OCI-LY1 (cell line): ENCODE results near the gene CLEC16A.

Experiments used
- H2AFZ ChIP-seq: fragments of 200-600 bp; sonication (generic), shearing (Covaris generic); 2 replicates; pipeline ENCODE4 v1.6.0; 2014; ENCODE audit warnings: antibody characterized with exemption, mild to moderate bottlenecking, low read length
- H3F3A ChIP-seq: fragments of 200-600 bp; sonication (generic), shearing (Covaris generic); 2 replicates; pipeline ENCODE4 v1.6.0; 2014; ENCODE audit warnings: mild to moderate bottlenecking, antibody characterized with exemption, low read length, moderate library complexity; ENCODE audit not compliant: insufficient read depth
- H3K27ac ChIP-seq: fragments of 200-600 bp; sonication (generic); 2 replicates; pipeline ENCODE4 v1.5.1; 2014; ENCODE audit warnings: low read length, mixed run types, mild to moderate bottlenecking, low read depth; ENCODE audit not compliant: poor library complexity, severe bottlenecking
- H3K27me3 ChIP-seq: fragments of 200-600 bp; sonication (generic); 2 replicates; pipeline ENCODE4 v1.6.0; 2014; ENCODE audit warnings: antibody characterized with exemption, mild to moderate bottlenecking, low read length, moderate library complexity; ENCODE audit not compliant: insufficient read depth
- H3K36me3 ChIP-seq: fragments of 200-600 bp; sonication (generic); 2 replicates; pipeline ENCODE4 v1.6.1; 2014; ENCODE audit warnings: mild to moderate bottlenecking, antibody characterized with exemption, low read length, moderate library complexity, mixed read lengths; ENCODE audit not compliant: insufficient read depth
- H3K4me1 ChIP-seq: fragments of 200-600 bp; sonication (generic); 2 replicates; pipeline ENCODE4 v1.5.1; 2014; ENCODE audit warnings: mild to moderate bottlenecking, low read length, moderate library complexity; ENCODE audit not compliant: insufficient read depth, severe bottlenecking
- H3K4me2 ChIP-seq: fragments of 200-600 bp; sonication (generic), shearing (Covaris generic); 2 replicates; pipeline ENCODE4 v1.6.1; 2014; ENCODE audit warnings: low read length
- H3K4me3 ChIP-seq: fragments of 200-600 bp; sonication (generic); 2 replicates; pipeline ENCODE4 v1.5.1; 2014; ENCODE audit warnings: low read length, low read depth, mild to moderate bottlenecking, mixed read lengths; ENCODE audit not compliant: poor library complexity, severe bottlenecking
- H3K79me2 ChIP-seq: fragments of 200-600 bp; shearing (Covaris generic); 2 replicates; pipeline ENCODE4 v1.6.1; 2016; ENCODE audit warnings: mixed run types, low read length, mixed read lengths; ENCODE audit not compliant: insufficient read depth
- H3K9ac ChIP-seq: fragments of 200-600 bp; sonication (generic), shearing (Covaris generic); 2 replicates; pipeline ENCODE4 v1.6.1; 2014; ENCODE audit warnings: mild to moderate bottlenecking, low read length, mixed read lengths
- H3K9me2 ChIP-seq: fragments of 200-600 bp; sonication (generic), shearing (Covaris generic); 2 replicates; pipeline ENCODE4 v1.6.1; 2014; ENCODE audit warnings: low read depth, mild to moderate bottlenecking, low read length, mixed read lengths
- H3K9me3 ChIP-seq: fragments of 200-600 bp; shearing (Covaris generic); 2 replicates; pipeline ENCODE4 v1.6.1; 2014; ENCODE audit warnings: low read length, mixed read lengths
- H4K20me1 ChIP-seq: fragments of 200-600 bp; sonication (generic), shearing (Covaris generic); 2 replicates; pipeline ENCODE4 v1.6.0; 2016; ENCODE audit warnings: mild to moderate bottlenecking, low read length; ENCODE audit not compliant: insufficient read depth
- CTCF ChIP-seq: fragments of 200-600 bp; sonication (generic), shearing (Covaris generic); IDR thresholded peaks from 2 replicates; pipeline ENCODE4 v1.5.1; 2017; ENCODE audit warnings: mild to moderate bottlenecking, antibody characterized with exemption, low read length, moderate library complexity, mixed read lengths
- EZH2 ChIP-seq: fragments of 200-600 bp; sonication (generic), shearing (Covaris generic); IDR thresholded peaks from 2 replicates; pipeline ENCODE4 v1.8.0; 2017; ENCODE audit warnings: borderline replicate concordance, mixed run types, mild to moderate bottlenecking, antibody characterized with exemption, low read length, moderate library complexity, mixed read lengths

The CLEC16A gene

GRCh38 chr16:11129378-11129781, 185.0 kb downstream of the CLEC16A start:
- no peaks in the 10 kb centered on the region for H3K27me3 ChIP-seq
- H3K36me3 ChIP-seq = peaks cover 43% of the 10 kb centered on the region; the same call in 1 of the 2 replicates
- no peaks in the 10 kb centered on the region for H3F3A ChIP-seq
- H3K27ac ChIP-seq = no peak overlapping the region
- no peaks in the 10 kb centered on the region for H3K79me2 ChIP-seq
- H3K4me2 ChIP-seq = no peak overlapping the region
- no peaks in the 10 kb centered on the region for H3K4me1 ChIP-seq
- no peak overlapping the region for H3K4me3 ChIP-seq
- no peaks in the 10 kb centered on the region for H3K9me2 ChIP-seq
- TF ChIP-seq CTCF (no peak), EZH2 (no peak)
- H4K20me1 ChIP-seq = no peaks in the 10 kb centered on the region
- no peak overlapping the region for H3K9ac ChIP-seq
- H2AFZ ChIP-seq = no peak overlapping the region
- H3K9me3 ChIP-seq = no peaks in the 10 kb centered on the region

- Histone ChIP-seq H4K20me1 (no peaks in the 10 kb centered on the region), H3K9ac (no peak overlapping the region), H3K4me2 (no peak overlapping the region), H3K27ac (no peak overlapping the region), H3K9me3 (no peaks in the 10 kb centered on the region), H3K36me3 (peaks cover 32% of the 10 kb centered on the region; the same call in 1 of the 2 replicates), H3K27me3 (no peaks in the 10 kb centered on the region), H3K79me2 (no peaks in the 10 kb centered on the region), H3K4me1 (no peaks in the 10 kb centered on the region), H2AFZ (no peak overlapping the region), H3K4me3 (no peak overlapping the region), H3K9me2 (no peaks in the 10 kb centered on the region), H3F3A (no peaks in the 10 kb centered on the region)
- TF ChIP-seq EZH2 (no peak), CTCF (no peak)
These were observed 186.8 kb downstream of the CLEC16A start for GRCh38 chr16:11130978-11131665.

GRCh38 chr16:11131706-11132105, 187.3 kb downstream of the CLEC16A start:
- TF ChIP-seq CTCF = no peak
- Histone ChIP-seq H3K4me3 (no peak overlapping the region), H3K36me3 (peaks cover 30% of the 10 kb centered on the region; the same call in 1 of the 2 replicates), H3K9me2 (no peaks in the 10 kb centered on the region), H3K79me2 (no peaks in the 10 kb centered on the region), H3F3A (no peaks in the 10 kb centered on the region), H3K27ac (no peak overlapping the region), H3K9ac (no peak overlapping the region), H3K27me3 (no peaks in the 10 kb centered on the region), H3K9me3 (no peaks in the 10 kb centered on the region), H3K4me1 (no peaks in the 10 kb centered on the region), H4K20me1 (no peaks in the 10 kb centered on the region), H2AFZ (no peak overlapping the region), H3K4me2 (no peak overlapping the region)
